Panc1 (cell line): Measurements from ENCODE around the gene EEF1AKMT2. TPM values are rescaled to one million over a fixed set of nuclear protein-coding genes. Genes with fewer than 3 reads are reported as not detected.

ENCODE experiments used
- ATAC-seq: fragments of 200-7000 bp; cut with Tn5 transposase; 2 replicates; pipeline ENCODE4 v1.9.1; 2020; ENCODE audit warnings: mild to moderate bottlenecking, moderate library complexity
- BruUV-seq: library from RNA; stranded (reverse); fragments of 400-500 nt; replicated peaks from 2 replicates; lab custom pipeline; 2021; lab: Mats Ljungman, UMichigan
- CTCF ChIA-PET: fragments of 300-600 bp; sonication (Branson Sonifier 250); formaldehyde crosslinking; loops from one replicate; lab custom pipeline; 2022; ENCODE audit warnings: antibody characterized with exemption; lab: Charles Lee
- POLR2A ChIA-PET: fragments of 300-600 bp; sonication (Branson Sonifier 250); formaldehyde crosslinking; loops from one replicate; lab custom pipeline; 2022; ENCODE audit warnings: antibody characterized with exemption; lab: Charles Lee
- DNase-seq: peaks from one replicate; pipeline ENCODE4 v3.0.0-alpha.2; 2010; ENCODE audit warnings: low read depth, low spot score
- H3K27ac ChIP-seq: 2 replicates; pipeline ENCODE4 v1.5.1; 2011; ENCODE audit warnings: mild to moderate bottlenecking, low read length, inconsistent platforms
- H3K27me3 ChIP-seq: fragments of 200-500 bp; sonication (Bioruptor generic); 2 replicates; pipeline ENCODE4 v1.6.0; 2014; ENCODE audit warnings: low read length, inconsistent platforms; ENCODE audit not compliant: control insufficient read depth, insufficient read depth
- H3K36me3 ChIP-seq: fragments of 200-500 bp; sonication (Bioruptor generic); 2 replicates; pipeline ENCODE4 v1.5.1; 2014; ENCODE audit warnings: inconsistent platforms, mild to moderate bottlenecking, low read length, moderate library complexity; ENCODE audit not compliant: control insufficient read depth, insufficient read depth
- H3K4me1 ChIP-seq: 2 replicates; pipeline ENCODE4 v1.5.1; 2011; ENCODE audit warnings: inconsistent platforms, mild to moderate bottlenecking, low read length, moderate library complexity; ENCODE audit not compliant: control insufficient read depth, insufficient read depth
- H3K4me3 ChIP-seq, 2 experiments: 2 replicates each; pipeline ENCODE4 v1.5.1; 2011 to 2012; ENCODE audit warnings: low read depth in 2 of 2, low read length in 2 of 2, mild to moderate bottlenecking in 2 of 2, inconsistent platforms in 1 of 2, moderate library complexity in 1 of 2
- H3K9me3 ChIP-seq: fragments of 200-500 bp; sonication (Bioruptor generic); 2 replicates; pipeline ENCODE4 v1.5.1; 2014; ENCODE audit warnings: low read depth, mild to moderate bottlenecking, inconsistent platforms, low read length, moderate library complexity; ENCODE audit not compliant: control insufficient read depth, insufficient read depth
- POLR2AphosphoS5 ChIP-seq: IDR thresholded peaks from 2 replicates; pipeline ENCODE4 v1.6.1; 2012; ENCODE audit warnings: mild to moderate bottlenecking, low read depth, low read length, moderate library complexity
- SIN3A ChIP-seq: IDR thresholded peaks from 2 replicates; pipeline ENCODE4 v1.6.1; 2012; ENCODE audit warnings: low read depth, mild to moderate bottlenecking, low read length, moderate library complexity, borderline replicate concordance; ENCODE audit not compliant: insufficient read depth
- TCF7L2 ChIP-seq: IDR thresholded peaks from 2 replicates; pipeline ENCODE4 v1.6.1; 2011; ENCODE audit warnings: mild to moderate bottlenecking, low read depth, low read length, inconsistent platforms
- in situ Hi-C: cut with HindIII; loops from 2 replicates; pipeline ENCODE4 v1.10.0; 2016; ENCODE audit warnings: low sequenced_read_pairs, low pct_unique_long_range_greater_than_20kb
- intact Hi-C: fragments of 100-400 bp; cut with micrococcal nuclease; formaldehyde crosslinking; loops from one replicate; pipeline ENCODE4 v1.10.0; 2022; ENCODE audit not compliant: unreplicated experiment
- total RNA-seq: library from RNA; stranded (reverse); gene quantifications from one replicate; pipeline ENCODE4 v1.2.1, GENCODE V29; 2021; ENCODE audit not compliant: unreplicated experiment
- TF ChIP-seq, protein P1 (sequence below): fragments of 450-650 bp; IDR thresholded peaks from 2 replicates; pipeline ENCODE4 v1.5.1; 2017; ENCODE audit warnings: mild to moderate bottlenecking
- TF ChIP-seq, protein P2 (sequence below), 2 experiments: IDR thresholded peaks; 2 replicates each; pipeline ENCODE4 v1.6.1; 2011 to 2012; ENCODE audit warnings: low read depth in 2 of 2, control low read depth in 1 of 2, low read length in 1 of 2, mild to moderate bottlenecking in 1 of 2, moderate library complexity in 1 of 2; ENCODE audit not compliant: insufficient read depth in 1 of 2

The EEF1AKMT2 gene
- total RNA-seq, 1 experiment from 2014 or later = 39.2 TPM

DNA sequence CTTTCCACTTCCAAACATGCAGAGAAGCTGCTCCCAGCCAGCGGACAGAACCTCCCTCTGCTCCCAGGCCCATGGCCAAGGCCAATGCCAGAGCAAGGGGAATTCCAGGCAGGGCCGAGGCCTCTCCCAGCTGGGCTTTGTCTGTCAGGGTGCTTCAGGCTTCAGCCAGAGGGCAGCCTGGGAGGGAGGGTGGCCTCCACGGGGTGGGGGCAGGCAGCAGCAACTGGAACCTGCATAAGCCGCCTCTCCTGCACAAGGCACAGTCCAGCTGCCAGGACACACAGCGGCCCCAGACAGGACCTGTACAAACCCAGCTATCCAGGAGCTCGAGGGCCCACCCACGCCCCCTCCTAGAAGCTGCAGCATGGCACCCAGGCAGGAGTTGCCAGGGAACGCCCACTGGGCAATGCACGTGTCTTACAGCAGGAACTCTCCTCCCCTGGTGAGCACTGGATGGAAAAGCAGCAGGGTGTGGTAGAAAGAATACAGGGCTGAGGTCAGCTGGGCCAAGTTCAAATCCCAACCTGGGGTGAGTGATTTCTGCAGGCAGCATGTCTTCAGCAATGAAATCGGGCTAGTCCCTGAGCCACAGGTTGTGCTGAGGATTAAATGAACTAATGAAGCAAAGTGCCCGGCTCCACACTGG is 55.1 kb downstream of the EEF1AKMT2 start:
- CTCF ChIA-PET = interaction anchor here (0.6 kb wide), 1 partner anchor 17 kb away, joined by 3 read pairs; no protein-coding TSS in a partner anchor
- Histone ChIP-seq H3K4me1 (peaks cover 69% of the 10 kb centered on the region), H3K27me3 (no peaks in the 10 kb centered on the region), H3K4me3 (peak overlapping the region in 1 of 2 experiments; percentile 12; a peak in 2 of 4 replicates), H3K27ac (peak overlapping the region; percentile 86), H3K36me3 (no peaks in the 10 kb centered on the region), H3K9me3 (no peaks in the 10 kb centered on the region)
- in situ Hi-C loops (no loop called here), intact Hi-C loops (no loop called here)
- POLR2A ChIA-PET = interaction anchor here (0.6 to 0.7 kb wide), 3 partner anchors 13 to 956 kb away, joined by 3 to 9 read pairs (median 3); no protein-coding TSS in a partner anchor
- BruUV-seq = no TSS peak
- no peak for DNase-seq
- TF ChIP-seq, protein P1, sequence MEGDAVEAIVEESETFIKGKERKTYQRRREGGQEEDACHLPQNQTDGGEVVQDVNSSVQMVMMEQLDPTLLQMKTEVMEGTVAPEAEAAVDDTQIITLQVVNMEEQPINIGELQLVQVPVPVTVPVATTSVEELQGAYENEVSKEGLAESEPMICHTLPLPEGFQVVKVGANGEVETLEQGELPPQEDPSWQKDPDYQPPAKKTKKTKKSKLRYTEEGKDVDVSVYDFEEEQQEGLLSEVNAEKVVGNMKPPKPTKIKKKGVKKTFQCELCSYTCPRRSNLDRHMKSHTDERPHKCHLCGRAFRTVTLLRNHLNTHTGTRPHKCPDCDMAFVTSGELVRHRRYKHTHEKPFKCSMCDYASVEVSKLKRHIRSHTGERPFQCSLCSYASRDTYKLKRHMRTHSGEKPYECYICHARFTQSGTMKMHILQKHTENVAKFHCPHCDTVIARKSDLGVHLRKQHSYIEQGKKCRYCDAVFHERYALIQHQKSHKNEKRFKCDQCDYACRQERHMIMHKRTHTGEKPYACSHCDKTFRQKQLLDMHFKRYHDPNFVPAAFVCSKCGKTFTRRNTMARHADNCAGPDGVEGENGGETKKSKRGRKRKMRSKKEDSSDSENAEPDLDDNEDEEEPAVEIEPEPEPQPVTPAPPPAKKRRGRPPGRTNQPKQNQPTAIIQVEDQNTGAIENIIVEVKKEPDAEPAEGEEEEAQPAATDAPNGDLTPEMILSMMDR = no peak
- TF ChIP-seq SIN3A = no peak
- no peak for TF ChIP-seq POLR2AphosphoS5
- no peak for TF ChIP-seq TCF7L2
- TF ChIP-seq, protein P2, sequence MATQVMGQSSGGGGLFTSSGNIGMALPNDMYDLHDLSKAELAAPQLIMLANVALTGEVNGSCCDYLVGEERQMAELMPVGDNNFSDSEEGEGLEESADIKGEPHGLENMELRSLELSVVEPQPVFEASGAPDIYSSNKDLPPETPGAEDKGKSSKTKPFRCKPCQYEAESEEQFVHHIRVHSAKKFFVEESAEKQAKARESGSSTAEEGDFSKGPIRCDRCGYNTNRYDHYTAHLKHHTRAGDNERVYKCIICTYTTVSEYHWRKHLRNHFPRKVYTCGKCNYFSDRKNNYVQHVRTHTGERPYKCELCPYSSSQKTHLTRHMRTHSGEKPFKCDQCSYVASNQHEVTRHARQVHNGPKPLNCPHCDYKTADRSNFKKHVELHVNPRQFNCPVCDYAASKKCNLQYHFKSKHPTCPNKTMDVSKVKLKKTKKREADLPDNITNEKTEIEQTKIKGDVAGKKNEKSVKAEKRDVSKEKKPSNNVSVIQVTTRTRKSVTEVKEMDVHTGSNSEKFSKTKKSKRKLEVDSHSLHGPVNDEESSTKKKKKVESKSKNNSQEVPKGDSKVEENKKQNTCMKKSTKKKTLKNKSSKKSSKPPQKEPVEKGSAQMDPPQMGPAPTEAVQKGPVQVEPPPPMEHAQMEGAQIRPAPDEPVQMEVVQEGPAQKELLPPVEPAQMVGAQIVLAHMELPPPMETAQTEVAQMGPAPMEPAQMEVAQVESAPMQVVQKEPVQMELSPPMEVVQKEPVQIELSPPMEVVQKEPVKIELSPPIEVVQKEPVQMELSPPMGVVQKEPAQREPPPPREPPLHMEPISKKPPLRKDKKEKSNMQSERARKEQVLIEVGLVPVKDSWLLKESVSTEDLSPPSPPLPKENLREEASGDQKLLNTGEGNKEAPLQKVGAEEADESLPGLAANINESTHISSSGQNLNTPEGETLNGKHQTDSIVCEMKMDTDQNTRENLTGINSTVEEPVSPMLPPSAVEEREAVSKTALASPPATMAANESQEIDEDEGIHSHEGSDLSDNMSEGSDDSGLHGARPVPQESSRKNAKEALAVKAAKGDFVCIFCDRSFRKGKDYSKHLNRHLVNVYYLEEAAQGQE (IDR thresholded peaks at IDR 0.05; ENCODE audit: insufficient read depth in 1 of 2, low read depth in 2 of 2, low read length in 1 of 2) = no peak
- ATAC-seq = peak; percentile 76

DNA sequence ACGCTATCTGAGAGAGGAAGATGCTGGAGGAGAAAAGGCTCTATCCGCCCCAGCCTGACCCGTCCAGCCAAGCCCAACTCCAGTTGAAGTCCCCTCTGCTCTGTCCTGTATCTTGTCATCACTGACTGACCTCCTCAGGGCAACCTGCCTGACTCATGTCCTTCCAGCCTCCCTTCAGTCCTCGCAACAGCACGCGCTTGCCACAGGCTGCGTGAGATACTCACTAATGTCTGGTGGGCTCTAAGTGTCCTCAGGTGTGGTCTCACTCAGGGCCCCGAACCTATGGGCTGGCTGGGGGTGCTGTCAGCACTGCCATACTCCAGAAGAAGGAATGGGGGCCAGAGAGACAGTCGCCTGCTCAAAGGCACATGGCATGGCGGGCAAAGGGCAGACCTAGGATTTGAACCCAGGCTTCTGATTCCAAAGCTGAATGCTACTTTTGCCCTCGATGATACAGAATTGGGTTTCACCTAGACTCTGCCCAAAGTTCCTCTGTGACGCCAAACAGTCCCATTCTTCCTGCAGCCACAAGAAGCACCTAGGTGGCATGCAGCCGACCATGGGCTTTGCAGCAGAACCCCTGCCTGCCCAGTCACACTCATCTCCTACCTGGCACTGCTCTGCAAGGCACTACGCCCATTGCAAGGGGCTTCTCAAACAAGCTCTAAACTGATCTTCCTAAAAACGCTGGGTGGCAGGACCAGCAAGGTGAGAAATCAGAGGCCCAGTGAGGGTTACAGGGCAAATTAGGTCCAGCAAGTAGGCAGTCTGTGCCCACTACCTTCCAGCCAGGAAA is 56.0 kb downstream of the EEF1AKMT2 start:
- Histone ChIP-seq H3K27me3 (no peaks in the 10 kb centered on the region), H3K27ac (peak overlapping the region; percentile 86), H3K36me3 (no peaks in the 10 kb centered on the region), H3K9me3 (no peaks in the 10 kb centered on the region), H3K4me1 (peaks cover 60% of the 10 kb centered on the region), H3K4me3 (peak overlapping the region in 1 of 2 experiments; percentile 7; a peak in 1 of 4 replicates)
- intact Hi-C loops = no loop called here
- in situ Hi-C loops = no loop called here
- DNase-seq (no peak), ATAC-seq (peak; percentile 2; the same call in 1 of the 2 replicates)
- CTCF ChIA-PET = interaction anchor here (0.6 kb wide), 1 partner anchor 18 kb away, joined by 3 read pairs; no protein-coding TSS in a partner anchor
- no TSS peak for BruUV-seq
- POLR2A ChIA-PET = no interaction called here
- TF ChIP-seq, protein P1 = no peak
- TF ChIP-seq POLR2AphosphoS5 (no peak), TCF7L2 (no peak)
